H1 (cell line): Measurements from ENCODE around the gene AGT. TPM values are rescaled to one million over a fixed set of nuclear protein-coding genes. Genes with fewer than 3 reads are reported as not detected.

ENCODE experiments used
- CTCF ChIA-PET: fragments of 300-600 bp; sonication (Branson Sonifier 250); formaldehyde crosslinking; loops from one replicate; lab custom pipeline; 2021; ENCODE audit not compliant: partially characterized antibody; lab: Charles Lee
- POLR2A ChIA-PET: fragments of 300-600 bp; sonication (Branson Sonifier 250); formaldehyde crosslinking; loops from one replicate; lab custom pipeline; 2021; ENCODE audit warnings: inconsistent platforms; ENCODE audit not compliant: partially characterized antibody; lab: Charles Lee
- DNase-seq, 2 experiments: peaks; one replicate each; pipeline versions ENCODE4 v3.0.0 to v3.0.0-alpha.2; 2010 to 2022; ENCODE audit warnings: low spot score in 2 of 2, low read depth in 1 of 2, mixed read lengths in 1 of 2
- FAIRE-seq: peaks from 2 replicates; lab custom pipeline; 2011; peaks lifted over from hg19 to GRCh38; lab: Jason Lieb, UNC
- H2AFZ ChIP-seq: 2 replicates; pipeline ENCODE4 v1.8.1; 2012; ENCODE audit warnings: low read length, inconsistent platforms
- H2AK5ac ChIP-seq: 2 replicates; pipeline ENCODE4 v1.6.1; 2013; ENCODE audit warnings: low read depth, low read length
- H2BK120ac ChIP-seq: replicated peaks from 2 replicates; pipeline ENCODE3; 2013; ENCODE audit warnings: low read depth, low read length, inconsistent platforms
- H2BK12ac ChIP-seq: 2 replicates; pipeline ENCODE4 v1.6.1; 2013; ENCODE audit warnings: low read depth, low read length
- H2BK15ac ChIP-seq: 2 replicates; pipeline ENCODE4 v1.6.1; 2013; ENCODE audit warnings: low read length
- H2BK20ac ChIP-seq: 2 replicates; pipeline ENCODE4 v1.6.1; 2013; ENCODE audit warnings: low read length
- H2BK5ac ChIP-seq: 2 replicates; pipeline ENCODE4 v1.6.1; 2013; ENCODE audit warnings: low read depth, low read length
- H3K14ac ChIP-seq: 2 replicates; pipeline ENCODE4 v1.6.1; 2013; ENCODE audit warnings: inconsistent platforms; ENCODE audit not compliant: insufficient read length
- H3K18ac ChIP-seq: 2 replicates; pipeline ENCODE4 v1.6.1; 2013; ENCODE audit warnings: low read length; ENCODE audit errors: extremely low read depth
- H3K23ac ChIP-seq: 2 replicates; pipeline ENCODE4 v1.6.1; 2013; ENCODE audit warnings: inconsistent platforms; ENCODE audit not compliant: insufficient read length
- H3K23me2 ChIP-seq: 2 replicates; pipeline ENCODE4 v1.6.1; 2013; ENCODE audit warnings: low read depth, low read length
- H3K27ac ChIP-seq: 2 replicates; pipeline ENCODE4 v1.6.1; 2011; ENCODE audit warnings: low read depth, low read length, inconsistent platforms
- H3K27me3 ChIP-seq, 4 experiments: replicated peaks in 1 of 4; 1 replicate in 1 of 4; 2 replicates in 3 of 4; pipeline versions ENCODE4 v1.6.1 to v1.8.1; 2011 to 2013; ENCODE audit warnings: low read length in 3 of 4, mild to moderate bottlenecking in 3 of 4, inconsistent platforms in 2 of 4, mixed read lengths in 2 of 4, moderate library complexity in 1 of 4; ENCODE audit not compliant: control insufficient read depth in 3 of 4, insufficient read depth in 3 of 4; ENCODE audit errors: extremely low read depth in 1 of 4
- H3K36me3 ChIP-seq, 4 experiments: 2 replicates each; pipeline versions ENCODE4 v1.6.1 to v1.8.1; 2011 to 2013; ENCODE audit warnings: mild to moderate bottlenecking in 4 of 4, low read length in 3 of 4, moderate library complexity in 2 of 4, control low read depth in 1 of 4, inconsistent platforms in 1 of 4; ENCODE audit not compliant: insufficient read depth in 4 of 4, control insufficient read depth in 2 of 4
- H3K4ac ChIP-seq: replicated peaks from 2 replicates; pipeline ENCODE3; 2013; ENCODE audit warnings: low read length, low read depth, mixed read lengths, inconsistent platforms; ENCODE audit not compliant: insufficient read length
- H3K4me1 ChIP-seq, 4 experiments: replicated peaks in 1 of 4; 1 replicate in 1 of 4; 2 replicates in 3 of 4; pipeline versions ENCODE4 v1.6.1 to v1.8.1; 2011 to 2013; ENCODE audit warnings: low read length in 3 of 4, inconsistent platforms in 2 of 4, mixed read lengths in 1 of 4; ENCODE audit not compliant: insufficient read depth in 4 of 4, control insufficient read depth in 3 of 4
- H3K4me2 ChIP-seq, 2 experiments: 2 replicates each; pipeline versions ENCODE4 v1.6.1 to v1.8.1; 2011 to 2013; ENCODE audit warnings: low read depth in 2 of 2, low read length in 2 of 2, control low read depth in 1 of 2, inconsistent platforms in 1 of 2, mild to moderate bottlenecking in 1 of 2; ENCODE audit not compliant: insufficient read depth in 1 of 2
- H3K4me3 ChIP-seq, 4 experiments: fragments of 200-600, 300-600 bp in 1 of 4; sonication (generic), shearing (Covaris generic), sonication (Bioruptor Twin) in 1 of 4; 2 replicates each; pipeline versions ENCODE4 v1.5.1 to v1.8.1; 2011 to 2016; ENCODE audit warnings: low read length in 4 of 4, low read depth in 3 of 4, control low read depth in 2 of 4, inconsistent platforms in 2 of 4, mild to moderate bottlenecking in 2 of 4, mixed read lengths in 1 of 4, moderate library complexity in 1 of 4; ENCODE audit not compliant: insufficient read depth in 2 of 4; ENCODE audit errors: extremely low read depth in 1 of 4
- H3K56ac ChIP-seq: replicated peaks from 2 replicates; pipeline ENCODE3; 2013; ENCODE audit warnings: low read depth, mild to moderate bottlenecking, mixed read lengths, low read length, inconsistent platforms; ENCODE audit not compliant: insufficient read length
- H3K79me1 ChIP-seq: 2 replicates; pipeline ENCODE4 v1.6.1; 2013; ENCODE audit warnings: low read depth, low read length, control low read depth
- H3K79me2 ChIP-seq, 2 experiments: 2 replicates each; pipeline versions ENCODE4 v1.6.1 to v1.8.1; 2012 to 2013; ENCODE audit warnings: low read length in 2 of 2, mild to moderate bottlenecking in 2 of 2, inconsistent platforms in 1 of 2; ENCODE audit not compliant: insufficient read depth in 2 of 2, control insufficient read depth in 1 of 2
- H3K9ac ChIP-seq, 4 experiments: replicated peaks in 1 of 4; 1 replicate in 1 of 4; 2 replicates in 3 of 4; pipeline versions ENCODE4 v1.6.1 to v1.8.1; 2011 to 2013; ENCODE audit warnings: low read depth in 3 of 4, low read length in 3 of 4, control low read depth in 2 of 4, mild to moderate bottlenecking in 2 of 4, moderate library complexity in 2 of 4, inconsistent platforms in 1 of 4; ENCODE audit errors: extremely low read depth in 1 of 4
- H3K9me3 ChIP-seq, 2 experiments: 2 replicates each; pipeline versions ENCODE4 v1.6.1 to v1.8.1; 2012 to 2013; ENCODE audit warnings: mild to moderate bottlenecking in 2 of 2, moderate library complexity in 2 of 2, control low read depth in 1 of 2, inconsistent platforms in 1 of 2, low read depth in 1 of 2, low read length in 1 of 2, mixed read lengths in 1 of 2; ENCODE audit not compliant: insufficient read depth in 2 of 2
- H4K20me1 ChIP-seq, 2 experiments: replicated peaks in 1 of 2; 2 replicates each; pipeline versions ENCODE3 to v1.8.1; 2011 to 2013; ENCODE audit warnings: inconsistent platforms in 2 of 2, low read length in 2 of 2, mild to moderate bottlenecking in 1 of 2; ENCODE audit not compliant: insufficient read depth in 2 of 2, control insufficient read depth in 1 of 2
- H4K5ac ChIP-seq: 2 replicates; pipeline ENCODE4 v1.6.1; 2013; ENCODE audit warnings: low read length, low read depth, mixed read lengths, inconsistent platforms; ENCODE audit not compliant: insufficient read length
- H4K8ac ChIP-seq: 2 replicates; pipeline ENCODE4 v1.8.0; 2013; ENCODE audit warnings: mild to moderate bottlenecking, moderate library complexity, low read length, inconsistent platforms; ENCODE audit not compliant: insufficient read depth; ENCODE audit errors: extremely low read depth
- H4K91ac ChIP-seq: replicated peaks from 2 replicates; pipeline ENCODE3; 2013; ENCODE audit warnings: low read length, mixed read lengths, inconsistent platforms; ENCODE audit not compliant: insufficient read length
- NRF1 ChIP-seq: IDR thresholded peaks from 2 replicates; pipeline ENCODE4 v1.6.1; 2011; ENCODE audit warnings: mild to moderate bottlenecking, low read depth, low read length, improper control_type of control experiment
- RAD21 ChIP-seq, 2 experiments: IDR thresholded peaks in 1 of 2; conservative IDR thresholded peaks in 1 of 2; 2 replicates each; pipeline ENCODE4 v1.6.1; 2011; ENCODE audit warnings: low read depth in 2 of 2, low read length in 2 of 2, improper control_type of control experiment in 1 of 2, inconsistent platforms in 1 of 2, mild to moderate bottlenecking in 1 of 2, moderate library complexity in 1 of 2
- WGBS, 2 experiments: shearing (Covaris generic) in 1 of 2; methylation state at CpG; one replicate each; pipeline versions ENCODE4 v1.1.6 to v1.1.7; 2013 to 2015; ENCODE audit warnings: low lambda C conversion rate in 2 of 2, mixed read lengths in 2 of 2, inconsistent platforms in 1 of 2, low coverage in 1 of 2, missing lambda C conversion rate in 1 of 2; ENCODE audit not compliant: insufficient replicate concordance in 2 of 2, insufficient coverage in 1 of 2, insufficient read length in 1 of 2; ENCODE audit errors: extremely low coverage in 1 of 2, missing lambda C conversion rate in 1 of 2; 5-methylcytosine and 5-hydroxymethylcytosine counted together
- polyA plus RNA-seq, 7 experiments: library from polyadenylated mRNA; depleted of rRNA in 3 of 7; stranded (reverse) in 5 of 7; unstranded in 2 of 7; fragments of >200 nt in 5 of 7; fragments of 200-250 nt in 2 of 7; gene quantifications; 1 replicate in 5 of 7; 2 replicates in 1 of 7; 4 replicates in 1 of 7; pipeline versions ENCODE4 v1.2.1 to v1.2.3, GENCODE V29; 2011 to 2013; ENCODE audit warnings: missing spikeins in 2 of 7, mixed read lengths in 2 of 7
- total RNA-seq: library from RNA; stranded (reverse); fragmentation: NEBNext Ultra II Directional; extraction: Animal tissue kit (Norgen Biotek cat#: 25700); gene quantifications from 2 replicates; pipeline ENCODE4 v1.2.1, GENCODE V29; 2021
- TF ChIP-seq, protein P1 (sequence below): IDR thresholded peaks from 2 replicates; pipeline ENCODE4 v1.6.1; 2012; ENCODE audit warnings: low read length, inconsistent platforms

The AGT gene
- total and polyA plus RNA-seq, 2 of the 8 experiments (the other 6 are each of a cell fraction or from before 2014, with no cell fraction given), result 0.20 TPM; not detected in 1

DNA sequence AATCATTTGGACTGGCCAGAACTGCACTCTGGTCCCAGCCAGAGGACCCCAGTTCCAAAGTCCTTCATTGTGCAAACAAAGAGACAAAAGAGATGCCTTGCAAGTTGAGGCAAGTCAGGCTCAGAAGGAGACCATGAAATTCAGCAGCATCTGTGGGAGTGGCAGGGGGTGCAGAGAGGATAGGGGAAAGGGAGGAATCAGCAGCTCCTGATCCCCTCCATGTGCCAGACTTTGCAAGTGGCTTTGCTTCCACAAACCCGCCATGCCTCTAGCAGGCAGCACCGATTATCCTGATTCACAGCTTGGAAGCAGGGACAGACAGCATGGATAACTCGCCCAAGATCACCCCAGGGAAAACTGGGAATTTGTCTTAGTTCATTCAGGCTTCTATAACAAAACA is 31.1 kb upstream of the AGT start:
- peak; percentile 13 for FAIRE-seq
- CTCF ChIA-PET, result interaction anchor here (0.6 to 2.1 kb wide), 3 partner anchors 16 to 196 kb away, joined by 3 to 8 read pairs (median 5); partner anchors contain the start of gene COG2
- WGBS, 2 experiments, result 79% methylated on average over 3 of the region's 3 CpGs; no CpG with 5 or more reads in 1 of the 2 experiments

More for the DNA sequence above, 31.1 kb upstream of the AGT start:
- no peak overlapping the region for H2BK12ac ChIP-seq
- no peak overlapping the region for H3K4me2 ChIP-seq
- no peak for DNase-seq
- peaks cover 0 to 10% (median 3%) of the 10 kb centered on the region in 4 experiments; a peak in 5 of 7 replicates for H3K4me1 ChIP-seq
- no peak overlapping the region for H2BK15ac ChIP-seq
- no peak overlapping the region for H3K18ac ChIP-seq
- no peak overlapping the region for H2BK120ac ChIP-seq
- H2AK5ac ChIP-seq, result no peak overlapping the region
- H3K4ac ChIP-seq, result no peak overlapping the region
- H4K91ac ChIP-seq, result peak overlapping the region; percentile 41
- no peak overlapping the region for H3K27ac ChIP-seq
- H3K4me3 ChIP-seq, result no peak overlapping the region
- no peak overlapping the region for H3K14ac ChIP-seq
- POLR2A ChIA-PET, result interaction anchor here (1.2 to 1.4 kb wide), 2 partner anchors 8 to 16 kb away, joined by 3 to 5 read pairs; no protein-coding TSS in a partner anchor
- H3K23me2 ChIP-seq, result no peaks in the 10 kb centered on the region
- H3K79me1 ChIP-seq, result no peaks in the 10 kb centered on the region
- H3K36me3 ChIP-seq, result no peaks in the 10 kb centered on the region
- no peaks in the 10 kb centered on the region; a peak in 1 of 7 replicates for H3K27me3 ChIP-seq
- no peak overlapping the region for H2BK20ac ChIP-seq
- no peak overlapping the region for H3K23ac ChIP-seq
- peak overlapping the region; percentile 12; the same call in 1 of the 2 replicates for H2AFZ ChIP-seq
- no peak overlapping the region for H4K5ac ChIP-seq
- no peaks in the 10 kb centered on the region for H3K79me2 ChIP-seq
- H3K9ac ChIP-seq, result no peak overlapping the region
- TF ChIP-seq NRF1, result no peak
- TF ChIP-seq, protein P1, sequence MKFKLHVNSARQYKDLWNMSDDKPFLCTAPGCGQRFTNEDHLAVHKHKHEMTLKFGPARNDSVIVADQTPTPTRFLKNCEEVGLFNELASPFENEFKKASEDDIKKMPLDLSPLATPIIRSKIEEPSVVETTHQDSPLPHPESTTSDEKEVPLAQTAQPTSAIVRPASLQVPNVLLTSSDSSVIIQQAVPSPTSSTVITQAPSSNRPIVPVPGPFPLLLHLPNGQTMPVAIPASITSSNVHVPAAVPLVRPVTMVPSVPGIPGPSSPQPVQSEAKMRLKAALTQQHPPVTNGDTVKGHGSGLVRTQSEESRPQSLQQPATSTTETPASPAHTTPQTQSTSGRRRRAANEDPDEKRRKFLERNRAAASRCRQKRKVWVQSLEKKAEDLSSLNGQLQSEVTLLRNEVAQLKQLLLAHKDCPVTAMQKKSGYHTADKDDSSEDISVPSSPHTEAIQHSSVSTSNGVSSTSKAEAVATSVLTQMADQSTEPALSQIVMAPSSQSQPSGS, result no peak
- no peak for TF ChIP-seq RAD21 (IDR thresholded peaks at IDR 0.05 in 1 of 2, conservative IDR thresholded peaks at IDR 0.05 in 1 of 2; ENCODE audit: low read depth in 2 of 2, low read length in 2 of 2)
- no peaks in the 10 kb centered on the region for H3K9me3 ChIP-seq
- no peak overlapping the region for H2BK5ac ChIP-seq
- H4K8ac ChIP-seq, result no peak overlapping the region
- no peak overlapping the region for H3K56ac ChIP-seq
- H4K20me1 ChIP-seq, result no peaks in the 10 kb centered on the region
